Activated T-helper 2 cell treated with anti-CD3 and anti-CD28 coated beads, Interferon-gamma antibody, Interleukin-2, Interleukin-4, amounts not matched to agents 10 μg/mL and 5 μg/mL and 100 μg/mL, durations not matched to agents 14 hours and 24 hours and 36 hours (primary cell): ENCODE measurements around the gene FXYD1. TPM values are rescaled to one million over a fixed set of nuclear protein-coding genes. Genes with fewer than 3 reads are reported as not detected.

Experiments
- DNase-seq: peaks from one replicate; pipeline ENCODE4 v3.0.0; 2021; ENCODE audit warnings: low spot score
- H3K27ac Mint-ChIP-seq: one replicate; pipeline ENCODE4 v1.8.0; 2021; ENCODE audit warnings: mixed read lengths
- H3K27me3 Mint-ChIP-seq: one replicate; pipeline ENCODE4 v1.8.0; 2021; ENCODE audit warnings: low read depth, mixed read lengths
- H3K36me3 Mint-ChIP-seq: one replicate; pipeline ENCODE4 v1.8.0; 2021; ENCODE audit warnings: low read depth, mixed read lengths
- H3K4me1 Mint-ChIP-seq: one replicate; pipeline ENCODE4 v1.8.0; 2021; ENCODE audit warnings: low read depth, mixed read lengths
- H3K4me3 Mint-ChIP-seq: one replicate; pipeline ENCODE4 v1.8.0; 2021; ENCODE audit warnings: low read depth, mild to moderate bottlenecking, moderate library complexity, mixed read lengths
- H3K9me3 Mint-ChIP-seq: one replicate; pipeline ENCODE4 v1.8.0; 2021; ENCODE audit warnings: mixed read lengths
- intact Hi-C: fragments of 100-400 bp; cut with micrococcal nuclease; formaldehyde crosslinking; loops from one replicate; pipeline ENCODE4 v1.15.1; 2023
- total RNA-seq: library from RNA; stranded (reverse); gene quantifications from 2 replicates; pipeline ENCODE4 v1.2.3, GENCODE V29; 2022

The FXYD1 gene
- total RNA-seq, 1 donor from 2014 or later = 0.71 TPM

DNA sequence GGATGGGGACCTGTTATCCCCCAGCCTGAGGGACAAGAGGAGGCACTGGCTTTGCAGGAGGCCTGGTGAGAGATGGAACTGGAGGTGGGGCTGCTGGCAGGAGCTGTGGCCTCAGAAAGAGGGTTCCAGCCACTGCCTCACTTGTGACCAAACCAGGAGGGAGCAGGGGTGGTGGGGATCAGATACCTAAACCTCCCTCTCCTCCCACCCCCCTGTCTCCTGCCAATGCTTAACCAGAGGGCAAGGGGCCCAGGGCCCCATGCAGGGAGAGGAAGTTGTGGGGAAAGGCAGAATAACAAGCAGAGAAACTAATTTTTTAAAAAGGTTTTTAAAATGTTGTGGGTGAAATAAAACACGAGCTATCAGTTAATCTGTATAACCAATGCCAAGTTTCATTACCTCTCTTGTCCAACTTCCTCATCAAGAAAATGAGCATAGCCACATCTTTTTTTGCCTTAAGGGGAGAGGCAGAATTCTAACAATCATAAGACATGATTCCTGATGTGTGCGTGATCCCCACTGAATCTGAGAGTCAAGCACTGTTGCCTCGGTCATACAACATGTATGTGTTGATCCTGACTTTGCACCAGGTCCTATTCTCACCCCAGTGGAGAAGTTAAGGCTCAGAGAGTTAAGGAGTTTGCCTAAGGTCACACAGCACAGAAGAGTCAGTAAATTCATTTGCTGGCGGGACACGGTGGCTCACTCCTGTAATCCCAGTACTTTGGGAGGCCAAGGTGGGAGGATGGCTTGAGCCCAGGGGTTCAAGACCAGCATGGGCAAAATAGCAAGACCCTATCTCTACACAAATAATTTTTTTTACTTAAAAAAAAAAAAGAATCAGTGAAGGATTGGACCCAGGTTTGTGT is 28.9 kb downstream of the FXYD1 start:
- intact Hi-C loops = no loop called here
- Mint-ChIP-seq H3K9me3 (peaks cover 39% of the 10 kb centered on the region), H3K27me3 (no peaks in the 10 kb centered on the region), H3K4me1 (peaks cover 30% of the 10 kb centered on the region), H3K27ac (peak overlapping the region; percentile 65), H3K4me3 (peak overlapping the region; percentile 22), H3K36me3 (peaks cover 97% of the 10 kb centered on the region)
- DNase-seq = no peak

DNA sequence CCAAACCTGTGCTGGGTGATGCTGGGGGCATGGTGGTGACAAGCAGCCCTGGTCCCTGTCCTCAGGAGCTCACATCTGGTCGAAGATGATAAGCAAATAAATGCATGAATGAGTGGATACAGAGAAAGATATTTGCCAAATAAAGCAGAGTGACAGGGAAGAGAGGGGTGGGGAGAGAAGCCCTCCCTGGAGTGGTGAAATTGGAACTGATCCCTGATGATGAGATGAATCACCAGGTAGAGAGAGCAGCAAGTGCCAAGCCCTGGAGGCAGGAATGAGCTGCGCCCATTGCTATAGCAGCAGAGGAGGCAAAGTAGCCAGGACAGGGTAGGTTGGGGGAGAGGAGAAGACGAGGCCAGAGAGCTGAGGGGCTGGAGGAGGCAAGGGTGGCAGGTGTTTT is 29.6 kb downstream of the FXYD1 start:
- Mint-ChIP-seq H3K27me3 (no peaks in the 10 kb centered on the region), H3K4me1 (peaks cover 30% of the 10 kb centered on the region), H3K36me3 (peaks cover 97% of the 10 kb centered on the region), H3K9me3 (peaks cover 34% of the 10 kb centered on the region), H3K4me3 (no peak overlapping the region), H3K27ac (peak overlapping the region; percentile 28)
- intact Hi-C loops = no loop called here
- no peak for DNase-seq

DNA sequence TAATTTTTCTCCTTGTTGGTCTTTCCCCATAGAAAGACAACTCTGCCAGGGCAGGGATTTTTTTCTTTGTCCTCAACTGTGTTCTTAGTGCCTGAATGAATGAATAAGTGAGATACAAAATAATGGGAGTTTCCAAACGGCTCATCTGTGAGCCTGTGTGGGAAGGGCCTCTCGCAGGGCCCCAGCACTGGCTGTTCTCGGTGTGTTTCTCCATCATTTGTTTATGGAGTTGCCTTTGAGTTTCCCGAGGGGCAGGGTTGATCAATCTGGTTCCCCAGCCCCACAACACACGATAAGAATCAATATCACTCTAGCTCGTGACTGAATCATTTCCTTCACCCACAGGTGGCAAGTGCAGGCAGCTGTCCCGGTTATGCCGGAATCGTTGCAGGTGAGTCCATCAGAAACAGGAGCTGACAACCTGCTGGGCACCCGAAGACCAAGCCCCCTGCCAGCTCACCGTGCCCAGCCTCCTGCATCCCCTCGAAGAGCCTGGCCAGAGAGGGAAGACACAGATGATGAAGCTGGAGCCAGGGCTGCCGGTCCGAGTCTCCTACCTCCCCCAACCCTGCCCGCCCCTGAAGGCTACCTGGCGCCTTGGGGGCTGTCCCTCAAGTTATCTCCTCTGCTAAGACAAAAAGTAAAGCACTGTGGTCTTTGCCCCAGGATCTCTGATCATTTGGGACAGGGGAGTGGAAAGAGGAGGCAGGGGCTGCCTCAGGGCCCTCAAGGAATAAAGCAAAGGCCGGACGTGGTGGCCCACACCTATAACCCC is 30.8 kb downstream of the FXYD1 start:
- no peak for DNase-seq
- Mint-ChIP-seq H3K27ac (peak overlapping the region; percentile 49), H3K4me1 (peaks cover 30% of the 10 kb centered on the region), H3K27me3 (no peaks in the 10 kb centered on the region), H3K9me3 (peaks cover 23% of the 10 kb centered on the region), H3K36me3 (peaks cover 89% of the 10 kb centered on the region), H3K4me3 (no peak overlapping the region)
- intact Hi-C loops = no loop called here

DNA sequence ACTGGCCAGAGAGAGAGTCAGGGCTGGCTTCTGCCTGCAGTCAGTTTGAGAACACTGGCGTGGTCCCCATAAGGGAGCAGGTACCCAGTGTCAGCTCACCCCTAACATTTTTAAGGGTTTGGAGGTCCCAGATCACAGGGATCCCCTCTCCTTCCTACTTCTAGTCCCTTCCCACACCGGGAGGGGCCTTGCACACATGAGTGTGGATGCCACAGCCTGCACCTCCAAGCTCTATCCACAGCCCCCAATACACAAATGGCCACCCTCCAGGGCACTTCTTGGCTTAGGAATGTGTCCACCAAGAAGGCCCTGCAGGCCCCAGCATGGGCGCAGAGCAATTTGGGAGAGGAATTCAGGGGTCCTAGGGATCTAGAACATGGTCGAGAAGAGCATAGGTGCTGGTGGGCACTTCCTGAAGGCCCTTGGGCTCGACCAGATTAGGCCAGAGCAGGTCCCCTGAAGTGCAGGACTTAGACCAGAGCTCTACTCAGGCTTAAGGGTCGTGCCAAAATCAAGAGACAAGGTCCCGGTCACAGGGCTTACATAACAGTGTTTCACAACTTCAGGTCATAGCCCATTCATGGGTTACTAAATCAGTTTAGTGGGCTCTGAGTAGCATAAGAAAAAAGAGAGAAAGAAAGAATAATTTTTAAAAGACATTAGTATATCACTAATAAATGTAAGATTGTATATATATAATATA is 31.9 kb downstream of the FXYD1 start:
- Mint-ChIP-seq H3K27ac (no peak overlapping the region), H3K4me1 (peaks cover 33% of the 10 kb centered on the region), H3K4me3 (no peak overlapping the region), H3K27me3 (no peaks in the 10 kb centered on the region), H3K36me3 (peaks cover 78% of the 10 kb centered on the region), H3K9me3 (peaks cover 13% of the 10 kb centered on the region)
- no peak for DNase-seq
- intact Hi-C loops = no loop called here

DNA sequence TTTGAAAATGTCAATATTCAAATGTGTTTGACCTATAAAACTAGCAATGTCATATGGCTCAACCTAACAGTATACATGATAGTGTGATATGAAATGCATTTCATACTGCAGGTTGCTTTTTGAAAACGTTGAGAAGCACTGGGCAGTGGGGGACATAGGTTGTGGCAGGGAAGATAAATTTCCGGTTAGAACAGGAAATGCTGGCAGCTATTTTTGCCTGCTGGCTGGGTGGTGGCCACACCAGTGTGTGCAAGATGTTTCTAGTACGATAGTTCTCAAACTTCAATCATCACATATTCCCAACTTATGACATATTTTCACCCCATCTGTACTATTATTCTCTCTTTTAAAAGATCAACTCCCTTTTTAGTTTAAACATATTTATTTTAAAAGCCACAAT is 33.1 kb downstream of the FXYD1 start:
- no peaks in the 10 kb centered on the region for H3K27me3 Mint-ChIP-seq
- peaks cover 29% of the 10 kb centered on the region for H3K4me1 Mint-ChIP-seq
- DNase-seq = no peak
- intact Hi-C loops = no loop called here
- H3K27ac Mint-ChIP-seq = peak overlapping the region; percentile 17
- H3K9me3 Mint-ChIP-seq = peaks cover 1% of the 10 kb centered on the region
- H3K4me3 Mint-ChIP-seq = no peak overlapping the region
- H3K36me3 Mint-ChIP-seq = peaks cover 66% of the 10 kb centered on the region

DNA sequence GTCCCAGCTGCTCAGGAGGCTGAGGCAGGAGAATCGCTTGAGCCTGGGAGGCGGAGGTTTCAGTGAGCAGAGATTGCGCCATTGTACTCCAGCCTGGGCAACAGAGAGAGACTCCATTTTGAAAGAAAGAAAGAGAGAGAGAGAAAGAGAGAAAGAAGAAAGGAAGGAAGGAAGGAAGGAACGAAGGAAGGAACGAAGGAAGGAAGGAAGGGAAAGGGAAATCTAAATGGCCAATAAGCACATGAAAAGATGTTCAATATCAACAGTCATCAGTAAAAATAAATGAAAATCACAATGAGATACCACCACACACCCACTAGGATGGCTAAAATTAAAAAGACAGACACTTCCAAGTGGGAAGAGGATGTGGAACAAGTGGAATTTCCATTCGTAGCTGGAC is 35.6 kb downstream of the FXYD1 start:
- peaks cover 20% of the 10 kb centered on the region for H3K4me1 Mint-ChIP-seq
- H3K36me3 Mint-ChIP-seq = peaks cover 46% of the 10 kb centered on the region
- no peak for DNase-seq
- intact Hi-C loops = no loop called here
- H3K9me3 Mint-ChIP-seq = peaks cover 7% of the 10 kb centered on the region
- no peak overlapping the region for H3K4me3 Mint-ChIP-seq
- H3K27me3 Mint-ChIP-seq = no peaks in the 10 kb centered on the region
- no peak overlapping the region for H3K27ac Mint-ChIP-seq

DNA sequence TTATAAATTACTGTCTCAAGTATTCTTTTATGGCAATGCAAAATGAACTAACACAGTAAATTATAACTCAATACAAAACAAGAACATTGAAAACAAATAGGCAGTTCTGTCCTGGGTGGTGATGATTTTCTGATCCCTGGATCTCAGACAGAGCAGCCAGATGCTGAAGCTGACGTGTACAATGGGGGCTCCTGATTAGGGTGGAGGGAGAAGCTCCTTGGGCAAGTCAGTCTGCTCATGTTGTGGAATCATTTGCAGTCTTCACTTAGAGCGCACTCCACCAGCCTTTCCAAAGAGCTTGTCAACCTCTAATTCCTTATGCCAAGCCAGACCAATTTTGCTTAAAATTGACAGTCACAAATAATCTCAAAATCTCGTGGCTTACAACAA is 37.6 kb downstream of the FXYD1 start:
- no peak overlapping the region for H3K4me3 Mint-ChIP-seq
- DNase-seq = no peak
- peaks cover 28% of the 10 kb centered on the region for H3K36me3 Mint-ChIP-seq
- peaks cover 19% of the 10 kb centered on the region for H3K4me1 Mint-ChIP-seq
- no peaks in the 10 kb centered on the region for H3K27me3 Mint-ChIP-seq
- intact Hi-C loops = no loop called here
- peaks cover 7% of the 10 kb centered on the region for H3K9me3 Mint-ChIP-seq
- no peak overlapping the region for H3K27ac Mint-ChIP-seq

DNA sequence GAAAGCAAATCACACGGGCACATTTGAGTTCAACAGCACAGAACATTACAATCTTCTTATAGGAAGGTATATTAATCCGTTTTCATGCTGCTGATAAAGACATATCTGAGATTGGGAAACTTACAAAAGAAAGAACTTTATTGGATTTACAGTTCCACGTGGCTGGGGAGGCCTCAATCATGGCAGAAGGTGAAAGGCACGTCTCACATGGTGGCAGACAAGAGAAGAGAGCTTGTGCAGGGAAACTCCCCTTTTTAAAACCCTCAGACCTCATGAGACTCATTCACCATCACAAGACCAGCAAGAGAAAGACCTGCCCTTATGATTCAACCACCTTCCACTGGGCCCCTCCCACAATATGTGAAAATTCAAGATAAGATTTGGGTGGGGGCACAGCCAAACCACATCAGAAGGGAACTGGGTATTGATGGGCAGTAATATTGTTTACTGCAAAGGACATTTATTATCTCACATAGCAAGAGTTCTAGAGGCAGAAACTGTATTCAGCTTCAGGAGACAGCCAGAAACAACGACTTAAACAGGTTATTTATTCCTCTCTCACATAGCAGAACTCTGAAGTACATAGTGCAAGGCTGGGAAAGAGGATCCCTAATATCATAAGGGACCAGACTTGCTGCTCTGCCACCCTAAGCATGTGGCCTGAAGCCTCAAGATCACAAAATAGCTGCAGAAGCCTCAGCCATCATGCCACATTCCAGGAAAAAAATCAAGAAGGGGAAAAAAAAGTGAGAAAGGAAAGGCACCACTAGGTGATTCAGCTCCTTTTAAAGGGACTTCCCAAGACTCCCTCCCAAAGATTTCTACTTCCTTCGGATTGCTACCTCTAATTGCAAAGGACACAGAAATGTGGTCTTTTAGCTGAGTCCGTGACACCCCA is 39.0 kb downstream of the FXYD1 start:
- no peak overlapping the region for H3K27ac Mint-ChIP-seq
- intact Hi-C loops = no loop called here
- peaks cover 15% of the 10 kb centered on the region for H3K4me1 Mint-ChIP-seq
- no peak for DNase-seq
- no peak overlapping the region for H3K4me3 Mint-ChIP-seq
- no peaks in the 10 kb centered on the region for H3K27me3 Mint-ChIP-seq
- peaks cover 7% of the 10 kb centered on the region for H3K9me3 Mint-ChIP-seq
- H3K36me3 Mint-ChIP-seq = peaks cover 14% of the 10 kb centered on the region

DNA sequence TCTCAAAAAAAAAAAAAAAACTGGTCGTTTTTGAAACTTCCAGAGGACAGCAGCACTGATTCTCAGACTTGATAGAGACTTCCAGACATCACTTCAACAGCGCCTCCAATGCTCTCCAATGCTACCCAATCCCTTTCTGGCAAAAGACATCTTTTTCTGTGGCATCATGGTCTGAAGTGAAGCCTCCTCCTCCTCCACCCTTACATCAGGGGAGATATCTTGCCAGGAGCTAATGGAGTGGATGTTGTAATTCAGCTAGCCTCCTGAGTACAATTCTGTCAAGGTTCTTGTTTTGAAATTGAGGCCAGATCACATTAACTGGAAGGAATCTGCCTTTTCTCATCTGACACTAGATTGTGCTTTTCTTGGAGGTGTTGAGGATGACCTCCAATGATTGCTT is 40.1 kb downstream of the FXYD1 start:
- no peak overlapping the region for H3K27ac Mint-ChIP-seq
- H3K27me3 Mint-ChIP-seq = no peaks in the 10 kb centered on the region
- H3K4me3 Mint-ChIP-seq = no peak overlapping the region
- intact Hi-C loops = no loop called here
- H3K9me3 Mint-ChIP-seq = peaks cover 7% of the 10 kb centered on the region
- H3K4me1 Mint-ChIP-seq = peaks cover 15% of the 10 kb centered on the region
- H3K36me3 Mint-ChIP-seq = peaks cover 7% of the 10 kb centered on the region
- DNase-seq = no peak

DNA sequence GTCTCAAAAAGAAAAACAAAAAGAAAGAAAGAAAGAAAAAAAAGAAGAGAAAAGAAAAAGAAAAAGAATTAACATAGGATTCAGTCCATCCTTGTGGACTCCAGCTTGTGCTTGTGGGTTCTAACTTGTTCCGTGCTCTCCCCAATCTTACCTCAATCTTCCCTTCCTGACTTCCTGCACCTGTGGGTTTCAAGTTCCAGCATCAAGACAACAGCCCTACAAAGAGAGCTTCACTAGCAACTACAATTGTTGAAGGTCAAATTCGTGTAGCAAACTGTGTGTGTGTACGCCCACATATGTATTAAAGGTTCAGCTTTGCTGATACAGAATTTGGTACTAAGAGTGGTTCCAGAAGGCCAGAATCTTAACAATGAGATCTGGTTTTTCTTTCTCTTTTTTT is 41.2 kb downstream of the FXYD1 start:
- peaks cover 7% of the 10 kb centered on the region for H3K9me3 Mint-ChIP-seq
- H3K27me3 Mint-ChIP-seq = no peaks in the 10 kb centered on the region
- H3K27ac Mint-ChIP-seq = no peak overlapping the region
- H3K4me3 Mint-ChIP-seq = no peak overlapping the region
- H3K36me3 Mint-ChIP-seq = peaks cover 4% of the 10 kb centered on the region
- no peak for DNase-seq
- peaks cover 17% of the 10 kb centered on the region for H3K4me1 Mint-ChIP-seq
- intact Hi-C loops = no loop called here

DNA sequence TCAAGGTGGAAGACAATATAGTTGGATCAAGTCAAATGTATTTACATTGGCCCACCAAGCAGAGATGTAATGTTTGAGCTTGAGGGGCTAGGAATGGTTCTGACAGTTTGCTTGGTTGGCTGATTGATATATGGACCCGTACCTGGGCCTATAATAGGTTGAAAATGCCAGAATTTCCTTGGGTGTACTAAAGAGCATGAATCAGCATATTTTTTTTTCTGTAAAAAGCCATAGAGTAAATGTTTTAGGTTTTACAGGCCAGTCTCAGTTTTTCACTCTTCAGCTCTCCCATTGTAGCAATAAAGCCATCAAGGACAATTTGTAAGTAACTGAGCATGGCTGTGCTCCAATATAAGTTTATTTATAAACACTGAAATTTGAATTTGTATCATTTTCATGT is 42.8 kb downstream of the FXYD1 start:
- peaks cover 15% of the 10 kb centered on the region for H3K4me1 Mint-ChIP-seq
- peaks cover 4% of the 10 kb centered on the region for H3K36me3 Mint-ChIP-seq
- no peak overlapping the region for H3K27ac Mint-ChIP-seq
- no peaks in the 10 kb centered on the region for H3K27me3 Mint-ChIP-seq
- peaks cover 7% of the 10 kb centered on the region for H3K9me3 Mint-ChIP-seq
- H3K4me3 Mint-ChIP-seq = no peak overlapping the region
- intact Hi-C loops = no loop called here
- no peak for DNase-seq

DNA sequence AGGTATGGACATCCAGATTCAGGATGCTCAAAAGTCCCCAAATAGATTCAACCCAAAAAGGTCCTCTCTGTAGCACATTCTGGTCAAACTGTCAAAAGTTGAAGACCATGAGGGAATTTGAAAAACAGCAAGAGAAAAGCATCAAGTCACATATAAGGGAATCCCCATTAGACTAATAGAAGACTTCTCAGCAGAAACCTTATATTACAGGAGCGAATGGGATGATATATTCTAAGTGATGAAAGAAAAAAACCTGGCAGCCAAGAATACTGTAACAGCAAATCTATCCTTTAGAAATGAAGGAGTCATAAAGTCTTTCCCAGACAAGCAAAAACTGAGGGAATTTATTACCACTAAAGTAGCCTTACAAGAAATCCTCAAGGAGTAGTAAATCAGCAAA is 45.6 kb downstream of the FXYD1 start:
- H3K36me3 Mint-ChIP-seq = no peaks in the 10 kb centered on the region
- peaks cover 9% of the 10 kb centered on the region for H3K4me1 Mint-ChIP-seq
- H3K27ac Mint-ChIP-seq = no peak overlapping the region
- no peak overlapping the region for H3K4me3 Mint-ChIP-seq
- H3K27me3 Mint-ChIP-seq = peaks cover 4% of the 10 kb centered on the region
- DNase-seq = no peak
- intact Hi-C loops = loop anchor here (1.0 kb wide), 1 partner anchor 22 kb away; no protein-coding TSS in a partner anchor
- H3K9me3 Mint-ChIP-seq = peaks cover 4% of the 10 kb centered on the region
